ENCODE data around the gene SLC49A3.
"Not testable (repeated sequence)": the region's sequence is repeated elsewhere in the genome, so short reads cannot be mapped to it uniquely, and the experiment has no call there.

The SLC49A3 gene

GRCh38 chr4:688854-689681 is at the start of gene SLC49A3:
Gene SLC49A3, minus strand, starts transcription at chr4:689151. Its CDS starts 24 bp downstream, at chr4:689127.
- DNase-seq (ENCODE audit: low spot score), result no peak

GRCh38 chr4:736561-736960 is 47.6 kb upstream of the SLC49A3 start:
- not testable (repeated sequence) for DNase-seq (ENCODE audit: low spot score)

- no peak for DNase-seq (ENCODE audit: low spot score)
These were observed 46.6 kb upstream of the SLC49A3 start for GRCh38 chr4:735583-735982.

- no peak for DNase-seq (ENCODE audit: low spot score)
These were observed 46.0 kb upstream of the SLC49A3 start for GRCh38 chr4:734951-735350.

GRCh38 chr4:734075-734474 is 45.1 kb upstream of the SLC49A3 start:
- no peak for DNase-seq (ENCODE audit: low spot score)

GRCh38 chr4:733631-733980 is 44.7 kb upstream of the SLC49A3 start:
- no peak for DNase-seq (ENCODE audit: low spot score)

- no peak for DNase-seq (ENCODE audit: low spot score)
These were observed 44.1 kb upstream of the SLC49A3 start for GRCh38 chr4:732911-733630.

- no peak for DNase-seq (ENCODE audit: low spot score)
These were observed 43.5 kb upstream of the SLC49A3 start for GRCh38 chr4:732486-732885.

GRCh38 chr4:731954-732353 is 43.0 kb upstream of the SLC49A3 start:
- DNase-seq (ENCODE audit: low spot score), result not testable (repeated sequence)

- DNase-seq (ENCODE audit: low spot score), result not testable (repeated sequence)
These were observed 42.3 kb upstream of the SLC49A3 start for GRCh38 chr4:730946-731904.

- DNase-seq (ENCODE audit: low spot score), result no peak
These were observed 41.6 kb upstream of the SLC49A3 start for GRCh38 chr4:730511-730910.

- DNase-seq (ENCODE audit: low spot score), result no peak
These were observed 40.7 kb upstream of the SLC49A3 start for GRCh38 chr4:729336-730315.

GRCh38 chr4:727576-727975 is 38.6 kb upstream of the SLC49A3 start:
- DNase-seq (ENCODE audit: low spot score), result no peak

- DNase-seq (ENCODE audit: low spot score), result no peak
These were observed 37.9 kb upstream of the SLC49A3 start for GRCh38 chr4:726838-727237.

GRCh38 chr4:726235-726787 is 37.4 kb upstream of the SLC49A3 start:
- no peak for DNase-seq (ENCODE audit: low spot score)

GRCh38 chr4:725391-726234 is 36.7 kb upstream of the SLC49A3 start:
- no peak for DNase-seq (ENCODE audit: low spot score)

- DNase-seq (ENCODE audit: low spot score), result no peak
These were observed 35.0 kb upstream of the SLC49A3 start for GRCh38 chr4:723751-724530.

- DNase-seq (ENCODE audit: low spot score), result no peak
These were observed 34.0 kb upstream of the SLC49A3 start for GRCh38 chr4:722851-723360.

All from germinal center (tissue), 1 donor.